HEK293T (cell line): Measurements from ENCODE around the gene MAGEB3.

Experiments
- SP1 ChIP-seq: fragments of 450-650 bp; IDR thresholded peaks from 2 replicates; pipeline ENCODE4 v1.6.1; 2017
- TARDBP ChIP-seq: fragments of 450-650 bp; IDR thresholded peaks from 2 replicates; pipeline ENCODE4 v1.6.1; 2016
- TF ChIP-seq, protein P1 (sequence below): fragments of 450-650 bp; IDR thresholded peaks from 2 replicates; pipeline ENCODE4 v1.6.1; 2016

DNA sequence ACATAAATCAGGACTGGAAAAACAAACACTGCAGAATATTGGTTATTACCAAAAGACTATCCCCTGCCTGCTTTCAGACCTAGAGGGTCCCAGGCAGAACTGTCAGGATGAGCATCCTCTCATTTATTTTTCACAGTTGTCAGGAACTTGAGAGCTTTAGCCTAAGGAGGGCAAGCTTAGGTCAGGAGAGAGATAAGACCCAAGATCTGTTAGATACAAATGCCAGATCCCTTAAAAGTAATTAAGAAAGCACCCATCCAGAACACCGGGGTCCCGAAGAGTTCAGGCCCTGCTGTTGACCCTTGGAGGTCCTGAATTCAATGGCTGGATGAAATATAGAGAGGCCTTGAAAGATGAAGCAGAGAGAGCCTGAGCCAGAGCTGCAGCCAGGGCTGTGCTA lies 5.9 kb upstream of the MAGEB3 start:
- TF ChIP-seq TARDBP (no peak), SP1 (no peak)
- TF ChIP-seq, protein P1, sequence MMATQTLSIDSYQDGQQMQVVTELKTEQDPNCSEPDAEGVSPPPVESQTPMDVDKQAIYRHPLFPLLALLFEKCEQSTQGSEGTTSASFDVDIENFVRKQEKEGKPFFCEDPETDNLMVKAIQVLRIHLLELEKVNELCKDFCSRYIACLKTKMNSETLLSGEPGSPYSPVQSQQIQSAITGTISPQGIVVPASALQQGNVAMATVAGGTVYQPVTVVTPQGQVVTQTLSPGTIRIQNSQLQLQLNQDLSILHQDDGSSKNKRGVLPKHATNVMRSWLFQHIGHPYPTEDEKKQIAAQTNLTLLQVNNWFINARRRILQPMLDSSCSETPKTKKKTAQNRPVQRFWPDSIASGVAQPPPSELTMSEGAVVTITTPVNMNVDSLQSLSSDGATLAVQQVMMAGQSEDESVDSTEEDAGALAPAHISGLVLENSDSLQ, result no peak
